ENCODE measurements around the gene MRPS23. TPM values are rescaled to one million over a fixed set of nuclear protein-coding genes. Genes with fewer than 3 reads are reported as not detected.

Gene MRPS23
- polyA plus RNA-seq, 1 donor from 2014 or later: 80.5 TPM

DNA sequence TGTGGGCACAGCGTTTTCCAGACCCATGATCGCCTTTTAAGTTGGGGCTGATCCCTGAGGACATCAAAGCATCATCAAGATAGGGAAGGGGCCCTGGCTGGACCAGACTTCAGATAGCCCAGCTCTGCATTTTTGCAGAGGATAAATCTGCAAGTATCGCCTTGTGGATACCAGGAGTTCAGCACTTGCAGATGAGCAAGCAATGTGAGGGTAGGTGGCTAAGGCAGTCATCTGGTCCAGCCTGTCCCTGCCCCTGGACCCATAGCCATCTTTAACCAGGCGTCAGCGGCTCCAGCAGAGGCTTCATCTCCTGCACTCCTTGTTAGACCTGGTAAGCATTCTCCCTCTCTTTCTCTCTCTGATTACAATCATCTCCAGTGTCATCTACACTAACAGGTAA is 9.0 kb upstream of the MRPS23 start:
- Histone ChIP-seq H3K27ac (ENCODE audit: low read length) (no peak overlapping the region), H3K4me2 (ENCODE audit: low read length) (no peak overlapping the region), H3K79me2 (replicated peaks; ENCODE audit: insufficient read depth, low read length) (no peaks in the 10 kb centered on the region), H3K27me3 (ENCODE audit: insufficient read depth, low read depth, low read length) (peaks cover 22% of the 10 kb centered on the region), H3K9me2 (ENCODE audit: insufficient read depth, low read length) (no peaks in the 10 kb centered on the region), H3K9ac (ENCODE audit: low read length) (no peak overlapping the region), H3K4me3 (ENCODE audit: low read length) (no peak overlapping the region), H4K20me1 (ENCODE audit: insufficient read depth) (no peaks in the 10 kb centered on the region), H3F3A (ENCODE audit: insufficient read depth, low read length, poor library complexity, severe bottlenecking) (no peaks in the 10 kb centered on the region), H3K9me3 (ENCODE audit: low read length) (no peaks in the 10 kb centered on the region), H3K36me3 (ENCODE audit: insufficient read depth, low read length) (no peaks in the 10 kb centered on the region), H2AFZ (ENCODE audit: low read depth, low read length) (no peak overlapping the region)
- TF ChIP-seq RAD21 (conservative IDR thresholded peaks at IDR 0.05) (no peak), EP300 (conservative IDR thresholded peaks at IDR 0.05; ENCODE audit: poor library complexity, severe bottlenecking) (no peak), EZH2 (IDR thresholded peaks at IDR 0.05; ENCODE audit: borderline replicate concordance, insufficient read depth, low read length, poor library complexity, severe bottlenecking) (no peak), TAF1 (IDR thresholded peaks at IDR 0.05; ENCODE audit: low read depth) (no peak), POLR2AphosphoS5 (IDR thresholded peaks at IDR 0.05) (no peak), SMC3 (conservative IDR thresholded peaks at IDR 0.05; ENCODE audit: poor library complexity) (no peak), MXI1 (conservative IDR thresholded peaks at IDR 0.05; ENCODE audit: poor library complexity, severe bottlenecking) (no peak)
- TF ChIP-seq, protein P1, sequence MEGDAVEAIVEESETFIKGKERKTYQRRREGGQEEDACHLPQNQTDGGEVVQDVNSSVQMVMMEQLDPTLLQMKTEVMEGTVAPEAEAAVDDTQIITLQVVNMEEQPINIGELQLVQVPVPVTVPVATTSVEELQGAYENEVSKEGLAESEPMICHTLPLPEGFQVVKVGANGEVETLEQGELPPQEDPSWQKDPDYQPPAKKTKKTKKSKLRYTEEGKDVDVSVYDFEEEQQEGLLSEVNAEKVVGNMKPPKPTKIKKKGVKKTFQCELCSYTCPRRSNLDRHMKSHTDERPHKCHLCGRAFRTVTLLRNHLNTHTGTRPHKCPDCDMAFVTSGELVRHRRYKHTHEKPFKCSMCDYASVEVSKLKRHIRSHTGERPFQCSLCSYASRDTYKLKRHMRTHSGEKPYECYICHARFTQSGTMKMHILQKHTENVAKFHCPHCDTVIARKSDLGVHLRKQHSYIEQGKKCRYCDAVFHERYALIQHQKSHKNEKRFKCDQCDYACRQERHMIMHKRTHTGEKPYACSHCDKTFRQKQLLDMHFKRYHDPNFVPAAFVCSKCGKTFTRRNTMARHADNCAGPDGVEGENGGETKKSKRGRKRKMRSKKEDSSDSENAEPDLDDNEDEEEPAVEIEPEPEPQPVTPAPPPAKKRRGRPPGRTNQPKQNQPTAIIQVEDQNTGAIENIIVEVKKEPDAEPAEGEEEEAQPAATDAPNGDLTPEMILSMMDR (IDR thresholded peaks at IDR 0.05; ENCODE audit: poor library complexity, severe bottlenecking): no peak
- TF ChIP-seq, protein P2, sequence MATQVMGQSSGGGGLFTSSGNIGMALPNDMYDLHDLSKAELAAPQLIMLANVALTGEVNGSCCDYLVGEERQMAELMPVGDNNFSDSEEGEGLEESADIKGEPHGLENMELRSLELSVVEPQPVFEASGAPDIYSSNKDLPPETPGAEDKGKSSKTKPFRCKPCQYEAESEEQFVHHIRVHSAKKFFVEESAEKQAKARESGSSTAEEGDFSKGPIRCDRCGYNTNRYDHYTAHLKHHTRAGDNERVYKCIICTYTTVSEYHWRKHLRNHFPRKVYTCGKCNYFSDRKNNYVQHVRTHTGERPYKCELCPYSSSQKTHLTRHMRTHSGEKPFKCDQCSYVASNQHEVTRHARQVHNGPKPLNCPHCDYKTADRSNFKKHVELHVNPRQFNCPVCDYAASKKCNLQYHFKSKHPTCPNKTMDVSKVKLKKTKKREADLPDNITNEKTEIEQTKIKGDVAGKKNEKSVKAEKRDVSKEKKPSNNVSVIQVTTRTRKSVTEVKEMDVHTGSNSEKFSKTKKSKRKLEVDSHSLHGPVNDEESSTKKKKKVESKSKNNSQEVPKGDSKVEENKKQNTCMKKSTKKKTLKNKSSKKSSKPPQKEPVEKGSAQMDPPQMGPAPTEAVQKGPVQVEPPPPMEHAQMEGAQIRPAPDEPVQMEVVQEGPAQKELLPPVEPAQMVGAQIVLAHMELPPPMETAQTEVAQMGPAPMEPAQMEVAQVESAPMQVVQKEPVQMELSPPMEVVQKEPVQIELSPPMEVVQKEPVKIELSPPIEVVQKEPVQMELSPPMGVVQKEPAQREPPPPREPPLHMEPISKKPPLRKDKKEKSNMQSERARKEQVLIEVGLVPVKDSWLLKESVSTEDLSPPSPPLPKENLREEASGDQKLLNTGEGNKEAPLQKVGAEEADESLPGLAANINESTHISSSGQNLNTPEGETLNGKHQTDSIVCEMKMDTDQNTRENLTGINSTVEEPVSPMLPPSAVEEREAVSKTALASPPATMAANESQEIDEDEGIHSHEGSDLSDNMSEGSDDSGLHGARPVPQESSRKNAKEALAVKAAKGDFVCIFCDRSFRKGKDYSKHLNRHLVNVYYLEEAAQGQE (IDR thresholded peaks at IDR 0.05; ENCODE audit: borderline replicate concordance): no peak

DNA sequence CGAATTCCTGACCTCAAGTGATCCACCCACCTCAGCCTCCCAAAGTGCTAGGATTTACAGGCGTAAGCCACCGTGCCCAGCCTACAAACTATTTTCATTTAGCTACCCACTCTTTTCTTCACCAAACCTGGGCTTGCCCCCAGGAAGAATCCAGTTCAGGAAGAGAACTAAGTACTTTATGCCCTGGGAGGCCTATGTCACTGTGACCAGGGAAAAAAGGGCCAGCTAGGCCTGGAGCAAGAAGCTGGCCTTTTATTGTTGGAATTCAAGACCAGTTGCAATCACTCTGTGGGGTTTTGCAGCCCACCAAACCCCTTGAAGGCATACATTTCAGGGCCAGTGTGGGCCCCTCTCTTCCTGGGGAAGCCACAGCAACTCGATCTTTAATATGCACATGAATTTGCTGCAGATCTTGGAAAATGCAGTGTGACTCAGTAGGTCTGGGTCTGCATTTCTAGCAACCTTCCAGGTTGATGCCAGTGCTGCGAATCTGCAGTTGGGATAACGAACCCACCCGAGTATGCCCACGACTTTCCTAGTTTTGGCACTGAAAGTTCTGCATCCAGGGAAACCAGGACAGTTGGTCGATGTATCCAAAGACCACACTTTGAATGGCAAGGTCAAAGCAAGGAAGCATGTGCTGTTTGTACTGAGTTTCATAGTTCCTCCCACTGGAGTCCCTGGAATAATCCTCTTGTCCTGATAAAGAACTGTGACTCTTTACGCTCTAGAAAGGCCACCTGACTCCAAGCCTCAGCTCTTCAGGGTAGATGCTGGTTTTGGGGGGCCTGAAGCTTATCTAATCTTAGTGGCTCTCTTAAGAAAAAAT is 7.2 kb upstream of the MRPS23 start:
- Histone ChIP-seq H3K27me3 (ENCODE audit: insufficient read depth, low read depth, low read length) (peaks cover 13% of the 10 kb centered on the region), H3K79me2 (replicated peaks; ENCODE audit: insufficient read depth, low read length) (no peaks in the 10 kb centered on the region), H3K9me2 (ENCODE audit: insufficient read depth, low read length) (no peaks in the 10 kb centered on the region), H3K4me2 (ENCODE audit: low read length) (no peak overlapping the region), H3K36me3 (ENCODE audit: insufficient read depth, low read length) (no peaks in the 10 kb centered on the region), H3K9me3 (ENCODE audit: low read length) (no peaks in the 10 kb centered on the region), H2AFZ (ENCODE audit: low read depth, low read length) (no peak overlapping the region), H3K4me3 (ENCODE audit: low read length) (no peak overlapping the region), H3K27ac (ENCODE audit: low read length) (no peak overlapping the region), H3F3A (ENCODE audit: insufficient read depth, low read length, poor library complexity, severe bottlenecking) (no peaks in the 10 kb centered on the region), H3K9ac (ENCODE audit: low read length) (no peak overlapping the region), H4K20me1 (ENCODE audit: insufficient read depth) (no peaks in the 10 kb centered on the region)
- TF ChIP-seq, protein P2 (IDR thresholded peaks at IDR 0.05; ENCODE audit: borderline replicate concordance): no peak
- no peak for TF ChIP-seq EP300 (conservative IDR thresholded peaks at IDR 0.05; ENCODE audit: poor library complexity, severe bottlenecking)
- no peak for TF ChIP-seq POLR2AphosphoS5 (IDR thresholded peaks at IDR 0.05)
- TF ChIP-seq RAD21 (conservative IDR thresholded peaks at IDR 0.05): no peak
- no peak for TF ChIP-seq EZH2 (IDR thresholded peaks at IDR 0.05; ENCODE audit: borderline replicate concordance, insufficient read depth, low read length, poor library complexity, severe bottlenecking)
- TF ChIP-seq, protein P1 (IDR thresholded peaks at IDR 0.05; ENCODE audit: poor library complexity, severe bottlenecking): no peak
- TF ChIP-seq TAF1 (IDR thresholded peaks at IDR 0.05; ENCODE audit: low read depth): no peak
- TF ChIP-seq SMC3 (conservative IDR thresholded peaks at IDR 0.05; ENCODE audit: poor library complexity): no peak
- TF ChIP-seq MXI1 (conservative IDR thresholded peaks at IDR 0.05; ENCODE audit: poor library complexity, severe bottlenecking): no peak
